SU-DHL-6 (cell line): ENCODE measurements around the gene RAMP3.

Source experiments
- H2AFZ ChIP-seq: fragments of 200-600 bp; sonication (generic); 2 replicates; pipeline ENCODE4 v1.6.1; 2014; ENCODE audit warnings: low read depth, mild to moderate bottlenecking, moderate library complexity, mixed read lengths, antibody characterized with exemption, low read length; ENCODE audit not compliant: severe bottlenecking
- H3F3A ChIP-seq: fragments of 200-600 bp; shearing (Covaris generic); 2 replicates; pipeline ENCODE4 v1.6.0; 2016; ENCODE audit warnings: antibody characterized with exemption, mild to moderate bottlenecking; ENCODE audit not compliant: insufficient read depth
- H3K27ac ChIP-seq: fragments of 200-600 bp; sonication (generic); 2 replicates; pipeline ENCODE4 v1.5.1; 2016; ENCODE audit warnings: low read depth, mild to moderate bottlenecking, low read length, moderate library complexity, mixed read lengths
- H3K27me3 ChIP-seq: fragments of 200-600 bp; sonication (generic), shearing (Covaris generic); 2 replicates; pipeline ENCODE4 v1.6.0; 2014; ENCODE audit warnings: mild to moderate bottlenecking, low read length
- H3K36me3 ChIP-seq: fragments of 200-600 bp; sonication (generic); 2 replicates; pipeline ENCODE4 v1.6.1; 2014; ENCODE audit warnings: mild to moderate bottlenecking, low read length, mixed read lengths
- H3K4me2 ChIP-seq: fragments of 300-600, 200-600 bp; shearing (Covaris generic), sonication (generic); 2 replicates; pipeline ENCODE4 v1.6.0; 2014; ENCODE audit warnings: low read length, low read depth, mild to moderate bottlenecking; ENCODE audit not compliant: poor library complexity, severe bottlenecking
- H3K4me3 ChIP-seq: fragments of 200-600 bp; sonication (generic); 2 replicates; pipeline ENCODE4 v1.5.1; 2014; ENCODE audit warnings: antibody characterized with exemption, low read length, mild to moderate bottlenecking, mixed read lengths; ENCODE audit not compliant: insufficient read depth, poor library complexity, severe bottlenecking
- H3K79me2 ChIP-seq: fragments of 200-600 bp; sonication (generic); 2 replicates; pipeline ENCODE4 v1.6.1; 2014; ENCODE audit warnings: mild to moderate bottlenecking, low read length, moderate library complexity; ENCODE audit not compliant: insufficient read depth
- H3K9ac ChIP-seq: fragments of 200-600 bp; sonication (generic); 2 replicates; pipeline ENCODE4 v1.7.0; 2014; ENCODE audit warnings: mild to moderate bottlenecking, low read length
- H3K9me2 ChIP-seq: fragments of 200-600 bp; sonication (generic); replicated peaks from 2 replicates; pipeline ENCODE4 v1.6.1; 2014; ENCODE audit warnings: low read length; ENCODE audit not compliant: insufficient read depth
- H3K9me3 ChIP-seq: fragments of 200-600 bp; sonication (generic); 2 replicates; pipeline ENCODE4 v1.6.1; 2014; ENCODE audit warnings: low read length, mixed read lengths; ENCODE audit not compliant: insufficient read depth
- H4K20me1 ChIP-seq: fragments of 200-600 bp; sonication (generic); 2 replicates; pipeline ENCODE4 v1.6.1; 2014; ENCODE audit warnings: low read depth, mild to moderate bottlenecking, antibody characterized with exemption, low read length, moderate library complexity, mixed read lengths
- CTCF ChIP-seq: fragments of 200-600 bp; sonication (generic); IDR thresholded peaks from one replicate; pipeline ENCODE4 v1.5.1; 2017; ENCODE audit warnings: antibody characterized with exemption, mild to moderate bottlenecking, low read length, moderate library complexity; ENCODE audit not compliant: insufficient read depth, poor library complexity, severe bottlenecking
- EZH2phosphoT487 ChIP-seq: fragments of 200-600 bp; sonication (generic), shearing (Covaris generic); conservative IDR thresholded peaks from 2 replicates; pipeline ENCODE4 v1.6.1; 2018; ENCODE audit warnings: mild to moderate bottlenecking, antibody characterized with exemption, low read length, moderate library complexity, mixed read lengths

The RAMP3 gene

GRCh38 chr7:45225311-45225947, 67.8 kb downstream of the RAMP3 start:
- no peak overlapping the region for H3K9ac ChIP-seq
- no peaks in the 10 kb centered on the region for H3K9me2 ChIP-seq
- H3K9me3 ChIP-seq = no peaks in the 10 kb centered on the region
- H3K4me2 ChIP-seq = no peak overlapping the region
- no peaks in the 10 kb centered on the region for H4K20me1 ChIP-seq
- no peak overlapping the region for H3K27ac ChIP-seq
- no peak overlapping the region for H3K4me3 ChIP-seq
- H3K36me3 ChIP-seq = no peaks in the 10 kb centered on the region
- TF ChIP-seq EZH2phosphoT487 (no peak), CTCF (no peak)
- H3K27me3 ChIP-seq = no peaks in the 10 kb centered on the region
- no peaks in the 10 kb centered on the region for H3K79me2 ChIP-seq
- H3F3A ChIP-seq = no peaks in the 10 kb centered on the region
- H2AFZ ChIP-seq = no peak overlapping the region

DNA sequence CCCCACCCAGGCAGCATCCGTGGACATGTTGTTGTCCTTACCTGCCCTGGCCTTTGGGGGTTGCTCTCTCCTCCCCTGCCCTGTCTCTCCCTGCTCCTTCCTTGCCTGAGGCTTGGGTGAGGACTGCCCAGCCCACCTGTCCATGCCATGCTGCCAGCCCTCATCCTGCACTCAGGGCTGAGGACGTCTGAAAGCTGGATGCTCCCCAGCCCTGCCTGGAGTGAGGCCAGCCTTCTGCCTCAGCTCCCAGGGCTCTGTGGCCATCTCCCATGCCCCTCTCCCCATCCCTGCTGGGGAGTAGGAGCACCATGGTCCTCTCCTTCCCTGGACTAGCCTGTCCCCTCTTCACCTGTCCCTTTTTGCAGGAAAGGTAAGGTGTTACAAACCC, 68.4 kb downstream of the RAMP3 start:
- no peak overlapping the region for H3K4me2 ChIP-seq
- H3K27ac ChIP-seq = no peak overlapping the region
- H3K9me3 ChIP-seq = no peaks in the 10 kb centered on the region
- no peak overlapping the region for H3K9ac ChIP-seq
- H3K36me3 ChIP-seq = no peaks in the 10 kb centered on the region
- H3K4me3 ChIP-seq = no peak overlapping the region
- H3F3A ChIP-seq = no peaks in the 10 kb centered on the region
- no peaks in the 10 kb centered on the region for H3K27me3 ChIP-seq
- no peaks in the 10 kb centered on the region for H3K9me2 ChIP-seq
- no peaks in the 10 kb centered on the region for H3K79me2 ChIP-seq
- H2AFZ ChIP-seq = no peak overlapping the region
- TF ChIP-seq EZH2phosphoT487 (no peak), CTCF (no peak)
- H4K20me1 ChIP-seq = no peaks in the 10 kb centered on the region

DNA sequence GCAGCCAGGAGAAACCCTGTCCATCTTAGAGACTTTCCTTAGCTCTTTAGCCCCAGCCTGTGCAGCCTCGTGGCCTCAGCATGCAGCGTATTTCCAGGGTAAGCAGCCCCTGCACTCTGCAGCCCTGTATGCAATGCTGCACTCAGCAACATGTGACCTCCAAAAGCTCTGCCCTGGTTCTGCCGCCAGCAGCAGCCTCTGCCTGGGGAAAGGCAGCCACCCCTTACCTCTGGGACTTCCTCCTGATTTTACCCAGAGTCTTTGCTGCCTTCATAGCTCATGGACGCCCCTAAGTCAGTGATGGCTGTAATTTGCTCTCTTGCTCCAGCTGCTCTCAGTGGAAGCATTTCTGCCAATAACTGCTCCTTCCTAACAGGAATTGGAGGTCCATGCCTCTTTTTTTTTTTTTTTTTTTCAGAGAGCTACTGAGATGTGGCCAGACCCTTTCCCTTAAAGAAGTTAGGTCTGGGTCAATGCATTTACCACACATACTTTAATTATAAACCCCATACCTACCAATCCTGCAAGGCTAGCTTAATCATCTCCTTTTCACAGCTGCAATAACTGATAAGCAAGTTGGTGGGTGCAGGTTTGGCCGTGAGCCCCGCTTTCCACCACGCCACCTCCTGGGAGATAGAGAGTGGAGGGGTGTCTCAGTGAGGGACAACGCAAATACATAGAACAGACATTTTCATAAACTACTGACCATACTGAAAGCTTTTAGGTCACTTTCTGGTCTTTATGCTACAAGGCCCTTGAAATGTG, 71.7 kb downstream of the RAMP3 start:
- Histone ChIP-seq H4K20me1 (no peaks in the 10 kb centered on the region), H3K9ac (no peak overlapping the region), H3K9me2 (no peaks in the 10 kb centered on the region), H3K4me2 (no peak overlapping the region), H3K79me2 (no peaks in the 10 kb centered on the region), H3K27ac (no peak overlapping the region), H2AFZ (no peak overlapping the region), H3K36me3 (no peaks in the 10 kb centered on the region), H3F3A (no peaks in the 10 kb centered on the region), H3K4me3 (no peak overlapping the region), H3K27me3 (no peaks in the 10 kb centered on the region), H3K9me3 (no peaks in the 10 kb centered on the region)
- TF ChIP-seq EZH2phosphoT487 = no peak
- TF ChIP-seq CTCF = no peak
